Suppressor macrophage (primary cell): ENCODE results near the gene SNX30.

Source experiments
- DNase-seq, 4 experiments: peaks; one replicate each; pipeline ENCODE4 v3.0.0-alpha.2; 2020 to 2022

Gene SNX30

DNA sequence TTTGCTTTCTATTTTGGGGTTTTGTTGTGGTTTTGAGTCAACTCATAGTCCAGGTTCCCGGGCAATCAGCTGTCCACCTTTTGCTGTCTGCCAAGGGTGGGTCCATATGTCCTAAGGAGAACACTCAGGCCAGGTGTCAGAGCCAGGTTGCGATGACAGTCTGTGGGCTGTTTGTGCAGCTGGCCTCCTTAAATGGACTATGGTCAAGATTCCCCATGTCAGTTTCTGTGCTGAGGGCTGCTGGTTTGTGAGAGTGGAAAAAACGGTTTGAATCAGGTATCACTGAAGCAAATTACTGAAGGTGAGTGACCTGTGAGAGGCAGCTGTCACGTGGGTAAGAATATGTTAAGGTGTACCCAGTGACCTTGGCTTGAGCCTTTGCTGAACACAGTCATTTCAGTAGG is 33.0 kb downstream of the SNX30 start:
- no peak for DNase-seq

DNA sequence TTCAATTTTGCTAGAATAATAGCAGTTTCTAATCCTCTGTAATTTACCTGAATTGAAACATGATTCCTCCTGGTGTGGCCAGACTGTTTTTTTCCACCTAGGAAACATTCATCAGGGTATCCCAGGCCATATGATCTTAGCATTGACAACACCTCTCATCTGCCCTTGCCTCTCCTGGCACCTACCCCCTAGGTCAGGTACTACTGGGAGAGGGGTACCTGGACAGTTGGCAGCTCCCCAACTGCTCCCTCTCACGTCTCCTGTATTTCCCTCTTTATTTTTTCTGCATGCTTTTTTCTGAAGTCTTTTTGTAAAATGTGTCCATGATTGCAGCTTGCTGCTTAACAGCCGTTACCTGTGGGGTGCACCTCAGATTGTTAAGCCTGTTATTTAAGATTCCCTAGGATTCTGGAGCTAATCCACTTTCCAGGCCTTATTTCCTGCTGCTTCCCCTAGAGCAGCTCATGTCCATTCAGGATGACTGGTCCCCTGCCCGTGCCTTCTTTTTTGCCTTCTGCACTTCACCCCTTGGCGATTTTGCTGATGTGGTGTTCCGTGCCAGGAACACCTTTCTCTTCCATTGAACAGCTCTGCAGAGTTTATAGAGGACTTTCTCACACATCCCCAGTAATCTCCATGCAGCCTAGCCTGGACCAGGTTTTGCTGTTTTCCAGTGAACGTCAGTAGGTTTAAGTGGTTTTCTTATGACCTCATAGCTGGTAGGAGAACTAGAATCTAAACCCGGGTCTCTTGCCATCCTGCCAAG is 33.6 kb downstream of the SNX30 start:
- DNase-seq, result no peak

DNA sequence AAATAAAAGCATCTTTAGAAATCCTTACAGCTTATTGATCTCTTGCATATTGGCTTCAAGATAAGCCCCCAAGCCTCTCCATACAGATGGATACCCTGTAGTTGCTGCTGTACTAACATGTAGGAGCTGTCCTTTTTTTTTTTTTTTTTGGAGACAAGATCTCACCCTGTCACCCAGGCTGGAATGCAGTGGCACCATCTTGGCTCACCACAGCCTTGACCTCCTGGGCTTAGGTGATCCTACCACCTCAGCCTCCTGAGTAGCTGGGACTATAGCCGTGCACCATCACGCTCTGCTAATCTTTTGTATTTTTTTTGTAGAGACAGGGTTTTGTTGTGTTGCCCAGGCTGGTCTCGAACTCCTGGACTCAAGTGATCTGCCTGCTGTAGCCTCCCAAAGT is 35.4 kb downstream of the SNX30 start:
- no peak for DNase-seq

- DNase-seq, result no peak
Observed at GRCh38 chr9:112786829-112787520, 36.4 kb downstream of the SNX30 start.

- no peak for DNase-seq
Observed at GRCh38 chr9:112787978-112788377, 37.4 kb downstream of the SNX30 start.

GRCh38 chr9:112789473-112789872 is 38.9 kb downstream of the SNX30 start:
- DNase-seq, result no peak

GRCh38 chr9:112789891-112790774 is 39.6 kb downstream of the SNX30 start:
- peak in 1 of 4 experiments; percentile 8 for DNase-seq

GRCh38 chr9:112792670-112793069 is 42.1 kb downstream of the SNX30 start:
- DNase-seq, result no peak

DNA sequence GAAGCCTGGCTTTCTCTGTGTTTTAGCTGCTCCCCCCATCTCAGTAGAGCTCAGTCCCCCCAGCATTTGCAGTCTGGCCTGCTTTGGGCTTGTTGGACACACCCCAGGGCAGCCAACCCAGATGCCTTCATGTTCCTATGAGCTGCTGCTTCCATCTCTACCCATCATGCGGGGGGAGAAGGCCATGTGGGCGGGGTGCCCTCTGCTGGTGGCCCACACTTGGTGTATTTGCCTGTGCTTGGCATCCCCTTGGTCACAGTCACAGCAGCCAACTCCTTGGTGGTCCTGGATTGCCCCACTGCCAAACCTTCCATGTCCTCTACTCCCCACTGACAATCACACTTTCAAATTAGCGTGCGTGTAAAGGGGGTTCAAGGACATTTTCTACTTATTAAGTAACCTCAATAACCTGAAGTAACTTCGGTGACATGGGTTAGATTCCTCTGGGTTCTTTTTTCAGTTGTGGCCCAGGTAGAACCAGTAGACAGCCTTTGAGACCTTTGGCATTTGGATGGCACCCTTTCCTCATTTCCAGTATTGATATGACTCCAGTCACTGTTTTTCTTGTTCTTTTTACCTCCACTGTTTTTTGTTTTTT is 42.8 kb downstream of the SNX30 start:
- peak; percentile 67 to 83 (median 74) for DNase-seq

GRCh38 chr9:112794731-112795130 is 44.2 kb downstream of the SNX30 start:
- DNase-seq, result no peak

DNA sequence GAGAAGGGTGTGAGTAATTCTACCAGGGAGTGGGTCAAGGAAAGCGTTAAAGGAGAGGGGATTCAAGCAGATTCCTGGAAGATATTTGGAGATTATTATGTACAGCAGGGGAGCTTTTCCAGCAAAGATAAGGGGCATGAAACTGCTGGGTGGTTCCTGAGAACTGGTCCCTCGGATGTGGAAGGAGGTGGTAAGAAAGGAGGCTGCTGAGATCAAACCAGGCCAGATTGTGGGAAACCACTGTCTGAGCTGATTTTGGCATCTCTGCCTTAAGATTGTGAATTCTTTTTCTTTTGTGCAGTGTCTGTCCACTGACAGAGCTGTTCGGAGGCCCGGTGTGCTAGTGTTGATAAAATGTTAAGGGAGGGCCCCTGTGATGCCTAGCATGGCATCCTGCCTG is 45.4 kb downstream of the SNX30 start:
- DNase-seq, result no peak

DNA sequence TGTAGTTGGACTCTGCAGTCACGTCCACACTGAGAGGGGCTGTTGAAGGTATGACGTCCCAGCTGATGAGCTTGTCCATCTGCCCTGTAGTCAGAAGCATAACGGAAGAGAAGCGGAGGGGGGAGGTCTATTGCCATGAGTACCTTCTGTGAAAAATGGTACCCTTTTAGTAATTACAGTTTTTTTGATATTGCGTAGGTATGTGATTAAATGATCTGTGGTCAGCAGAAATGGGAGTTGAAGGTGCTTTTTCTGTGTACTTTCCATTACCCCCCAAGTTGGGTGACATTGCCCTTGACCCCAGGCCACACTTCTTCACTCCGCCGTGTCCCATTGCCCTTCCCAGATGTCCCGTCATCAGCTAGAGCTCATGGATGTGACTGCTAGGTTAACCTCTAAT is 45.9 kb downstream of the SNX30 start:
- DNase-seq, result no peak

DNA sequence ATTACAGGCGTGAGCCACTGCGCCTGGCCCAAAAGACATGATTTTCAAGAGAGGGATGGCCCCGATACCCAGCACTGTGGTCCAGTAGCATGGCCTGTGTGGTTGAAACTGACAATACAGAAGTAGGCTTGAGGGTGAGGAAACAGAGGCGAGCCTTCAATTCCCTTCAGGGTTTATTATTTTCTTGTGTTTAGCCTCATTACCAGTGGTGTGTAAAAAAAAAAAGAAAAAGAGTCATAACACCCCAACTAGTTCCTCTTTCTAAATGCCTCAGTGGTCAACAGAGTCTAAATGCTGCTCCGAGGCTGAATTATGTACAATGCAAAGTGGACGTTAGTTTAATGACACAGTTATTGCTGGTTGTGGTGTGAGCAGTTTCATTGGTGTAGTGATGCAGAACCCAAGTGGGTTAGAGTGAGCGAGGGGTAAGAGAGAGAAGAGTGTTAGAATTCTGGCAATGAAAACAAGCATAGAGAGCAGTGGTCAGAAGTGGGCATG is 58.8 kb downstream of the SNX30 start:
- DNase-seq, result peak; percentile 61 to 86 (median 74)

- peak in 3 of 4 experiments; percentile 28 to 40 (median 39) for DNase-seq
Observed at GRCh38 chr9:112809906-112810305, 59.3 kb downstream of the SNX30 start.

GRCh38 chr9:112810696-112811490 is 60.3 kb downstream of the SNX30 start:
- no peak for DNase-seq

GRCh38 chr9:112811518-112811917 is 61.0 kb downstream of the SNX30 start:
- no peak for DNase-seq

- no peak for DNase-seq
Observed at GRCh38 chr9:112815868-112816267, 65.3 kb downstream of the SNX30 start.

DNA sequence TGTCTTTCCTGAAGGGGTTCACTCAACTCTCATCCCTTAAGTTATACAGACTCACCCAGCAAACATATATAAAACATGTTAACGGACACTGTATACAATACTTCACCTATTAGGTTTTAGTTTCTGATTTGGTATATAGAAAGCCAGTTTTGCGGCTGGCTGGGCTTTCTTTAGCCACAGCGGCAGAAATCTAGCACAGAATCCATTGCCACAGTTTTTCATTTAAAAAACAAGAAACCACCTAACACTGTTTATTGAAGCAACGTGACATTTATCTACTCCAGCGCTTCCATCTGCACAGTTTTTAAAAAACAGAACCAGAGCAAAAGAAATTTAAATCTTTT is 67.3 kb downstream of the SNX30 start:
- DNase-seq, result no peak

DNA sequence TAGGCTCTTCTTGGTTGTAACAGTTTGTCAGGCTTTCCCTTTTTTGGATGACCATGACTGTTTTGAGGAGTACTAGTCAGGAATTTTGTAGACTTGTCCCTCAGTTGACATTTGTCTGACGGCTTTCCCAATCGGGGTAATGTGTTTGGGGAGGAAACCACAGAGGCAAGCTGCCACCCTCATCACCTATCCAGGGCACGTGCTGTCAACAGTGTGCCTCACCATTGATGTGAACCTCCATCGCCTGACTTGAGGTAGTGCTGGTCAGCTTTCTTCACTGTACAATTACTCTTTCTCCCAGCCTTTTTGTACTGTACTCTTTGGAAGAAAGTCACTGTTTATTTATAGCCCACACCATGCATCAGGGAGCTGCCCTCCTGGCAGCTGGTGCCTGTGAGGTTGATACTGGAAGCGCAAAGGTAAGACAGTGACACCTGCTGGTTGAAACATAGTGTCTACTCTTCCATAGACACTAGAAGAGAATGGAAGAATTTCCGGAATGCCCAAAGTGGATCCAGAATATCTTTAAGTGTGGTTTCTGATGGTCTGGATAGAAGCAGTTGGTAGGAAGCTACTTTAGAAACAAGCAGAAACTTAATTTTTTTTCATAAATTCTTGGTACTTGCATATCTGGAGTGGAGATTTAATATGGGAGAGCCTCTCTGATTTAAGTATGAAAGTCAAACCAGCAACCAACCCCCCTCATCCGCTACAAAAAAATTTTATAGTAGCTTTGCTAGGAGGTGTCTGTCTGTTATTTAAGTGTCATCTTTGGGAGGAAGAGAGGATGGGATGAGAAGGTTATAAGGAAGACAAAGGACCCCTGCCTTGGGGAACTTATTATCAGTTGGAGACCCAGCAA is 69.3 kb downstream of the SNX30 start:
- peak in 3 of 4 experiments; percentile 30 to 44 (median 39) for DNase-seq

- peak; percentile 38 to 82 (median 64) for DNase-seq
Observed at GRCh38 chr9:112820881-112821280, 70.3 kb downstream of the SNX30 start.

DNA sequence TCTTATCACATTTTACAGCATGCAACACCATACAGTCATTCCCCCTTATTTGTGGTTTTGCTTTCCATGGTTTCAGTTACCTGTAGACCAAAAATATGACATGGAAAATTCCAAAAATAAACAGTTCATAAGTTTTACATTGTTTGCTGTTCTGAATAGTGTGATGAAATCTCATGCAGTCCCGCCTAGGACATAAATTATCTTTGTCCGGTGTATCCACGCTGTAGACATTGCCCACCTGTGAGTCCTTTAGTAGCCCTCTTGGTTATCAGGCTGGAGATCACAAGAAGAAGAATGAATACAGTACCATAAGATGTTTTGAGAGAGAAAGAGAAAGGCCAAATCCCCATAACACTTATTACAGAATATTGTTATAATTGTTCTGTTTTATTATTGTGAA is 72.1 kb downstream of the SNX30 start:
- DNase-seq, result no peak
